Trophoblast cell (in vitro differentiated cells and primary cell): ENCODE measurements around the gene EXOC3L1.
A peak's percentile ranks its signal among the peaks of the same experiment; 100 is the strongest.

Experiments used
- DNase-seq, 2 donors: peaks; one replicate each; pipeline ENCODE4 v3.0.0-alpha.2; 2016
- H2AFZ ChIP-seq: 2 replicates; pipeline ENCODE4 v1.6.1; 2013; ENCODE audit warnings: low read length, moderate library complexity, mild to moderate bottlenecking; ENCODE audit not compliant: insufficient read depth, poor library complexity
- H2AK5ac ChIP-seq: 2 replicates; pipeline ENCODE4 v1.6.1; 2013; ENCODE audit warnings: mild to moderate bottlenecking, low read length
- H2BK120ac ChIP-seq: 2 replicates; pipeline ENCODE4 v1.6.1; 2013; ENCODE audit warnings: low read length, mild to moderate bottlenecking, moderate library complexity; ENCODE audit not compliant: insufficient read depth, poor library complexity
- H2BK12ac ChIP-seq: 2 replicates; pipeline ENCODE4 v1.6.1; 2013; ENCODE audit warnings: mild to moderate bottlenecking, low read length, moderate library complexity
- H2BK5ac ChIP-seq: 2 replicates; pipeline ENCODE4 v1.6.1; 2013; ENCODE audit warnings: low read length, low read depth, moderate library complexity, mild to moderate bottlenecking; ENCODE audit not compliant: poor library complexity
- H3K14ac ChIP-seq: 2 replicates; pipeline ENCODE4 v1.6.1; 2013; ENCODE audit warnings: mild to moderate bottlenecking, low read length
- H3K18ac ChIP-seq: 2 replicates; pipeline ENCODE4 v1.6.1; 2013; ENCODE audit warnings: mild to moderate bottlenecking, low read length
- H3K23ac ChIP-seq: 2 replicates; pipeline ENCODE4 v1.6.1; 2013; ENCODE audit warnings: low read length
- H3K27ac ChIP-seq: 2 replicates; pipeline ENCODE4 v1.5.1; 2013; ENCODE audit warnings: low read depth, mild to moderate bottlenecking, inconsistent platforms, low read length, moderate library complexity
- H3K27me3 ChIP-seq: 2 replicates; pipeline ENCODE4 v1.6.1; 2013; ENCODE audit warnings: inconsistent platforms, mild to moderate bottlenecking, low read length, moderate library complexity; ENCODE audit not compliant: insufficient read depth
- H3K36me3 ChIP-seq, 2 experiments: 1 replicate in 1 of 2; 2 replicates in 1 of 2; pipeline ENCODE4 v1.6.1; 2013; ENCODE audit warnings: low read length in 2 of 2, mild to moderate bottlenecking in 2 of 2, moderate library complexity in 1 of 2; ENCODE audit not compliant: insufficient read depth in 2 of 2, control insufficient read depth in 1 of 2
- H3K4ac ChIP-seq: 2 replicates; pipeline ENCODE4 v1.6.1; 2013; ENCODE audit warnings: low read depth, mild to moderate bottlenecking, low read length, moderate library complexity
- H3K4me1 ChIP-seq, 2 experiments: 1 replicate in 1 of 2; 2 replicates in 1 of 2; pipeline ENCODE4 v1.6.1; 2013; ENCODE audit warnings: low read length in 2 of 2, mild to moderate bottlenecking in 2 of 2, moderate library complexity in 1 of 2; ENCODE audit not compliant: insufficient read depth in 2 of 2, control insufficient read depth in 1 of 2
- H3K4me2 ChIP-seq: 2 replicates; pipeline ENCODE4 v1.6.1; 2013; ENCODE audit warnings: inconsistent platforms, mild to moderate bottlenecking, low read length, moderate library complexity
- H3K4me3 ChIP-seq: 2 replicates; pipeline ENCODE4 v1.5.1; 2013; ENCODE audit warnings: mild to moderate bottlenecking, low read depth, low read length, inconsistent platforms
- H3K79me1 ChIP-seq: one replicate; pipeline ENCODE4 v1.6.1; 2013; ENCODE audit warnings: low read length
- H3K79me2 ChIP-seq: 2 replicates; pipeline ENCODE4 v1.6.1; 2013; ENCODE audit warnings: low read length, mild to moderate bottlenecking; ENCODE audit not compliant: control insufficient read depth, insufficient read depth, poor library complexity
- H3K9ac ChIP-seq: 2 replicates; pipeline ENCODE4 v1.6.1; 2013; ENCODE audit warnings: mild to moderate bottlenecking, low read length
- H3K9me3 ChIP-seq: 2 replicates; pipeline ENCODE4 v1.6.1; 2013; ENCODE audit warnings: low read depth, mild to moderate bottlenecking, control low read depth, inconsistent platforms, low read length; ENCODE audit not compliant: insufficient read depth
- H4K12ac ChIP-seq: 2 replicates; pipeline ENCODE4 v1.6.1; 2013; ENCODE audit warnings: low read depth, mild to moderate bottlenecking, low read length, moderate library complexity
- H4K8ac ChIP-seq: 2 replicates; pipeline ENCODE4 v1.6.1; 2013; ENCODE audit warnings: low read depth, mild to moderate bottlenecking, low read length, moderate library complexity
- H4K91ac ChIP-seq: one replicate; pipeline ENCODE4 v1.6.1; 2013; ENCODE audit warnings: low read depth, mild to moderate bottlenecking, low read length, moderate library complexity
- WGBS: extraction: QIAGEN DNeasy Blood & Tissue Kit; methylation state at CpG from one replicate; pipeline ENCODE4 v1.1.7; 2013; ENCODE audit warnings: missing lambda C conversion rate; ENCODE audit not compliant: insufficient read length, insufficient coverage; ENCODE audit errors: extremely low coverage; 5-methylcytosine and 5-hydroxymethylcytosine counted together

EXOC3L1 gene

DNA sequence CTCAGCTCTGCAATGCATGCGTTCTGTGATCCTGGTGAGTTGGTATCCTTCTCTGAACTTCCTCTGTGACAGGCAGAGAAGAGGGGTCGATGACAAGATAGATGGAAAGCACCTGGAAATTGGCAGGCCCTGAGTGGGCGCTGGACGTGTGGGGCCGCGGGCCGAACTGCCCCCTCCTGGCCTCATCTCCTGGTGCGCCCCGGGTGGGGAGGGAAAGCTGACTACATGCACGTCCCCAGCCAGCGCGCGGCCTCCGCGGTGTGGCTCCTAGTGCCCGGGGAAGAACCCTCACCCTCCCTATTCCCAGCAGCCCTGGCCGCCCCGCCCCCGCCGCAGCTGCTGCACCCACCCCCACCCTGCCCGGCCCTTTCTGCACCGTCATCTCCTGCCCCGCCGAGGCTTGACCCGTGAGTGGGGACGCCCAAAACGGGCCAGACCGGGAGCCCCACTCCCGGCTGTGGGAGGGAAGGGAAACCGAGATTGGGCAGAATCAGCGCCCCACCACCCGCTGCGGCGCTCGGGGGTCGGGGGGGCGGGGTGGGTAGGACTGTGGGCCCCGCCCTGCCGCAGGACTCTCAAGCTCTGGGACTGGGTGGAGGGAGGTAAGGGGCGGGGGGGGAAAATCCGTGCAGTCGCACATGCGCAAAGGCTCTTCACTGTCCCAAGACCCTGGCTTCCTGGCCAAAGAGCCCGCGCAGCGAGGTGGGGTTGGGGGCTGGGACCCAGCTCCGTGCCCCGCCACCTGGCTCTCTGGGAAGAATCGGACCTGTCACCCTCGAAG, 19.6 kb downstream of the EXOC3L1 start, which contains the start of gene NOL3:
Gene NOL3 (plus strand): TSS at position 371 of the 781 bp plus-strand sequence.
- Histone ChIP-seq H3K79me2 (peaks cover 1% of the 10 kb centered on the region), H3K4me2 (peak within 1 kb of the TSS; percentile 86), H4K8ac (peak within 1 kb of the TSS; percentile 82), H2AFZ (peak within 1 kb of the TSS; percentile 57), H2BK120ac (peak within 1 kb of the TSS; percentile 36), H3K36me3 (no peaks in the 10 kb centered on the region), H2AK5ac (no peak within 1 kb of the TSS), H4K12ac (peak within 1 kb of the TSS; percentile 70), H2BK12ac (no peak within 1 kb of the TSS), H3K23ac (no peak within 1 kb of the TSS), H3K27me3 (peaks cover 59% of the 10 kb centered on the region), H3K79me1 (peaks cover 5% of the 10 kb centered on the region), H3K4me1 (peaks cover 19 to 30% of the 10 kb centered on the region in 2 experiments), H3K4me3 (peak within 1 kb of the TSS; percentile 66), H3K14ac (peak within 1 kb of the TSS; percentile 80), H3K4ac (no peak within 1 kb of the TSS), H4K91ac (peak within 1 kb of the TSS; percentile 70), H3K9ac (peak within 1 kb of the TSS; percentile 26), H3K18ac (peak within 1 kb of the TSS; percentile 83), H2BK5ac (peak within 1 kb of the TSS; percentile 66), H3K27ac (peak within 1 kb of the TSS; percentile 21), H3K9me3 (peaks cover 4% of the 10 kb centered on the region)
- DNase-seq = peak; percentile 63 to 72
- no CpG with 5 or more reads among the region's 50 CpGs for WGBS

DNA sequence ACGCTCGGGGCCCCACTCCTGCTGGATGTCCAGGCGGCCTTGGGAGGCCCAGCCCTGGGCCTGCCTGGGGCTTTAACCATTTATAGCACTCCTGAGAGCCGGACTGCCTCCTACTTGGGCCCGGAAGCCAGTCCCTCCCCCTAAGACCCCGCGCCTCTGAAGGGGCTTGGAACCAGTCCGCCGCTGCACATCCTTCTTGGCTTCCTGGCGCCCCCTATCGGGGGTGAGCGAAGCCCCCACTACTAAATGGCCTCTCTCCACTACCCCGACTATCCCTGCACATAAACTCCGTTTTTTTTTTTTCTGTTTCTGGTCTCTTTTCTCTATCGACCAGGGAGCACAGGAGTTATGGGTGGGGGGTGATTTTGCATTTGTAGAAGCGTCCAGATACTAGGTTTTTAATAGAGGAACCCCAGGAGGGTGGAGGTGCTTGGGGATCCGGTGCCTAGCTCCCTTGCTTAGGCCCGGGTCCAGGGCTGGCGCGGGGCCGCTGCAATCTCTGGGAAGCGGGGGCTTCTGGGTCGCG, 20.2 kb downstream of the EXOC3L1 start:
- Histone ChIP-seq H3K27me3 (peaks cover 63% of the 10 kb centered on the region), H3K9ac (no peak overlapping the region), H3K14ac (peak overlapping the region; percentile 80), H3K27ac (peak overlapping the region; percentile 21), H2BK12ac (no peak overlapping the region), H4K8ac (peak overlapping the region; percentile 82), H3K4me1 (peaks cover 19 to 28% of the 10 kb centered on the region in 2 experiments), H3K9me3 (peaks cover 4% of the 10 kb centered on the region), H2AFZ (peak overlapping the region; percentile 57), H3K4me3 (no peak overlapping the region), H3K18ac (peak overlapping the region; percentile 83), H4K91ac (peak overlapping the region; percentile 55), H3K23ac (no peak overlapping the region), H2BK120ac (peak overlapping the region; percentile 10), H3K79me2 (peaks cover 1% of the 10 kb centered on the region), H4K12ac (peak overlapping the region; percentile 70), H3K4ac (no peak overlapping the region), H3K79me1 (peaks cover 5% of the 10 kb centered on the region), H2BK5ac (no peak overlapping the region), H3K4me2 (peak overlapping the region; percentile 86), H3K36me3 (no peaks in the 10 kb centered on the region), H2AK5ac (no peak overlapping the region)
- DNase-seq = peak in 1 of 2 donors; percentile 30
- WGBS = no CpG with 5 or more reads among the region's 24 CpGs

DNA sequence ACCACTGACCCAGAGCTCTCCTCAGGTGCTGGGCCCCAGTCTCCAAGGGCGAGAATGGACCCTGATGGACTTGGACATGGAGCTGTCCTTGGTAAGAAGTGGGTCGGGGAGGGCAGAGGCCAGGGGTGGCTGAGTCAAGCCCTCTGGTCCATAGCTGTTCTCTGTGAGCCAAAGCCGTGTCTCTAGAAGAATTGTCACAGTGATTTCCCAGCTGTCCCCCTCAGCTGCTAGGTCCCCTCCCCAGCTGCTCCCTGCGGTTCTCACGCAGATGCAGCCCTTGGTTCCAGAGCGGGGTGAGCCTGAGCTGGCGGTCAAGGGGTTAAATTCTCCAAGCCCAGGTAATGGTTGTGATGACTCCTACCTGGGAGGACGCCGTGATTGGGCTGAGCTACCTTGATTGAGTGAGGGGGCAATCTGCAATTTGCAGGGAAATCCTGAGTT, 20.9 kb downstream of the EXOC3L1 start:
- H3K36me3 ChIP-seq = no peaks in the 10 kb centered on the region
- H2BK12ac ChIP-seq = no peak overlapping the region
- no peak overlapping the region for H2AFZ ChIP-seq
- peaks cover 5% of the 10 kb centered on the region for H3K79me1 ChIP-seq
- no peak overlapping the region for H4K91ac ChIP-seq
- no peak overlapping the region for H4K12ac ChIP-seq
- H3K4me2 ChIP-seq = no peak overlapping the region
- no peak overlapping the region for H3K27ac ChIP-seq
- no peak overlapping the region for H3K4me3 ChIP-seq
- no peak overlapping the region for H3K18ac ChIP-seq
- no peak overlapping the region for H2BK5ac ChIP-seq
- peaks cover 4% of the 10 kb centered on the region for H3K9me3 ChIP-seq
- WGBS = no CpG with 5 or more reads among the region's 9 CpGs
- no peak overlapping the region for H3K9ac ChIP-seq
- no peak overlapping the region for H4K8ac ChIP-seq
- no peak overlapping the region for H2BK120ac ChIP-seq
- H3K4me1 ChIP-seq = peaks cover 14 to 24% of the 10 kb centered on the region in 2 experiments
- no peak overlapping the region for H3K4ac ChIP-seq
- H3K23ac ChIP-seq = no peak overlapping the region
- peaks cover 1% of the 10 kb centered on the region for H3K79me2 ChIP-seq
- no peak for DNase-seq
- no peak overlapping the region for H3K14ac ChIP-seq
- no peak overlapping the region for H2AK5ac ChIP-seq
- H3K27me3 ChIP-seq = peaks cover 62% of the 10 kb centered on the region

- peaks cover 5% of the 10 kb centered on the region for H3K79me1 ChIP-seq
- H3K36me3 ChIP-seq = no peaks in the 10 kb centered on the region
- H4K8ac ChIP-seq = no peak overlapping the region
- H3K4me2 ChIP-seq = no peak overlapping the region
- H4K12ac ChIP-seq = no peak overlapping the region
- H3K9ac ChIP-seq = no peak overlapping the region
- H3K4me1 ChIP-seq = peaks cover 20 to 31% of the 10 kb centered on the region in 2 experiments
- H3K23ac ChIP-seq = no peak overlapping the region
- H2BK120ac ChIP-seq = no peak overlapping the region
- H2BK5ac ChIP-seq = no peak overlapping the region
- H3K9me3 ChIP-seq = peaks cover 11% of the 10 kb centered on the region
- H2AFZ ChIP-seq = no peak overlapping the region
- H4K91ac ChIP-seq = no peak overlapping the region
- H3K14ac ChIP-seq = no peak overlapping the region
- no peak overlapping the region for H3K18ac ChIP-seq
- H3K79me2 ChIP-seq = peaks cover 1% of the 10 kb centered on the region
- no peak overlapping the region for H2AK5ac ChIP-seq
- WGBS = no CpG with 5 or more reads among the region's 7 CpGs
- DNase-seq = no peak
- no peak overlapping the region for H3K27ac ChIP-seq
- H3K4me3 ChIP-seq = peak overlapping the region; percentile 14
- H3K27me3 ChIP-seq = peaks cover 66% of the 10 kb centered on the region
- H2BK12ac ChIP-seq = no peak overlapping the region
- H3K4ac ChIP-seq = no peak overlapping the region
Observed at GRCh38 chr16:67167588-67167987, 22.3 kb downstream of the EXOC3L1 start.
